Central memory CD8-positive, alpha-beta T cell (primary cell): ENCODE data around the gene NFIL3.
A peak's percentile ranks its signal among the peaks of the same experiment; 100 is the strongest.

Experiments used
- ATAC-seq: fragments of 150-1000 bp; cut with Tn5 transposase; replicated peaks from 2 replicates; pipeline ENCODE4 v1.10.0; 2022; ENCODE audit warnings: mild to moderate bottlenecking, moderate FRiP score, moderate number of reproducible peaks; ENCODE audit not compliant: poor library complexity, severe bottlenecking; ENCODE audit errors: extremely low read depth
- DNase-seq, 2 donors: peaks; one replicate each; pipeline ENCODE4 v3.0.0; 2021; ENCODE audit warnings: low spot score in 2 of 2
- H3K27ac Mint-ChIP-seq: one replicate; pipeline ENCODE4 v1.8.0; 2022; ENCODE audit warnings: low read depth, mild to moderate bottlenecking, moderate library complexity, mixed read lengths
- H3K27me3 Mint-ChIP-seq: one replicate; pipeline ENCODE4 v1.8.0; 2022; ENCODE audit warnings: mixed read lengths
- H3K36me3 Mint-ChIP-seq: one replicate; pipeline ENCODE4 v1.8.0; 2022; ENCODE audit warnings: mild to moderate bottlenecking, moderate library complexity, mixed read lengths; ENCODE audit not compliant: insufficient read depth
- H3K4me1 Mint-ChIP-seq: one replicate; pipeline ENCODE4 v1.8.0; 2022; ENCODE audit warnings: mixed read lengths
- H3K4me3 Mint-ChIP-seq: one replicate; pipeline ENCODE4 v1.8.0; 2022; ENCODE audit warnings: mild to moderate bottlenecking, moderate library complexity, mixed read lengths
- H3K9me3 Mint-ChIP-seq: one replicate; pipeline ENCODE4 v1.8.0; 2022; ENCODE audit warnings: mixed read lengths

The NFIL3 gene

DNA sequence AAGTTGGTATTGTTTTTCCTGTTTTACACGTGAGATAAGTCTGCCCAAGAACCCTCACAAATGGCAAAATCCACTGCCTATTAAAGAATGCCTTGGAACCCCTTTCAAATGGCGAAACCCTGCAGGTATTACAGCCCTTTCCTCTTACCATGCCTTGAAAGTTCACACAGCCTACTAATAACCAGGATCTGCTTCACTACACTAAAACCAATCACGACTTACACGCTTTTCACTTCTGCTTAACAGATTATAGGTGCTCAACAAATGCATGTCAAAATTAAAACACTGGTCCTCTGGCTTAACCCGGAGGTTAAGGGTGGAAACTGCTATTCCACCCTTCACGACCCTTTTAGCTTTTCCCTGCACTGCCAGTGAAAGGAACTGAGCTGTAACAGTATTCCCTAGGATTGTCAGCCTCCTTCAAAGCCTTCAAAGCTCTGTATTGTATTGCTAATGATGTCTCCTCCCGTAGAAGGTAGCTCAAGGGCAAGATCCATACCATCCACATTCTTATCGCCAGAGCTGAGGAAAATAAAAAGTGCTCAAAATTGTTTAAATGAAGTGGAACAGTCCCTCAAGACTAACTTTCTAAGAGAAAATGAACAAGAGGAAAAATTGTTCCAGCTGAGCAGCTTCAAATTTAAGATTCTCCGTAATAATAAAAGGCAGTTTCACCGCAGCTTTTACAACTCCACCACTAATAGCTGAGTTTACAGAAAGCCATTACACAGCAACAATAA is 62.9 kb downstream of the NFIL3 start:
- Mint-ChIP-seq H3K27me3 (no peaks in the 10 kb centered on the region), H3K4me3 (peak overlapping the region; percentile 95), H3K4me1 (peaks cover 58% of the 10 kb centered on the region), H3K36me3 (peaks cover 10% of the 10 kb centered on the region), H3K9me3 (no peaks in the 10 kb centered on the region), H3K27ac (peak overlapping the region; percentile 73)
- ATAC-seq, result no peak
- no peak for DNase-seq

DNA sequence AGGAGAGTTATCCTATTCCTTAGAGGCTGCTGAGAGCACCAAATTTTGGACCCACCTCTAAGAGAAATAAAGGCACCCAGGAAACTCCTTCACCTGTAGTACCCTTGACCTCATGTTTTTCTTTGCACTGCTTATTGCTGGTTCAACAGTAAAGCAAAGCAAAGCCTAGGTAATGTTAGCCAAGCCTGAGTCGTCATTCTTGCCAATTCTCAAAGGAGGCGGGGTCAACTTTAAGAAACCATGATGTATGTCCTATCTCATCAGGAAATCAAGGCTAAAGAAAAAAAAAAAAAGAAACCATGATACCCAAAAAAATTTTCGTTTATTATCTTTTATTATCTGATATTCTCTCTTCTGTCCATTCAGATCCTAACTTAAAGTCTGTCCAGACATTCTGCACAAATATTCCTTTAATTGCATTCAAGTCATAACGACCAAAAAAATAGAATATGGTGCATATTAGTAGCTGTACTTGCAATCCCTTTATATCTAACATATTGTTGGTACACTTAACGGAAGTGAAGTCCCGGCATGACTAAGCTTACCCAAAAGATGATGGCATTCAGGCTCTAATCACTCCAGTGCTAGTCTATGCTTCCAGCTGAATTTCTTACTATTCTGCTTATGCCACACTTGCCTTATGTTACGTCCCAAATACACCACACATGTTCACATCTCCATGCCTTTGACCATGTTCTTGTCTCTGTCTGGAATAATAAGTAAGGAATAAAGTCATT is 63.7 kb downstream of the NFIL3 start:
- H3K4me3 Mint-ChIP-seq, result peak overlapping the region; percentile 95
- peak overlapping the region; percentile 73 for H3K27ac Mint-ChIP-seq
- peaks cover 58% of the 10 kb centered on the region for H3K4me1 Mint-ChIP-seq
- no peaks in the 10 kb centered on the region for H3K27me3 Mint-ChIP-seq
- peaks cover 18% of the 10 kb centered on the region for H3K36me3 Mint-ChIP-seq
- no peak for ATAC-seq
- no peaks in the 10 kb centered on the region for H3K9me3 Mint-ChIP-seq
- no peak for DNase-seq

DNA sequence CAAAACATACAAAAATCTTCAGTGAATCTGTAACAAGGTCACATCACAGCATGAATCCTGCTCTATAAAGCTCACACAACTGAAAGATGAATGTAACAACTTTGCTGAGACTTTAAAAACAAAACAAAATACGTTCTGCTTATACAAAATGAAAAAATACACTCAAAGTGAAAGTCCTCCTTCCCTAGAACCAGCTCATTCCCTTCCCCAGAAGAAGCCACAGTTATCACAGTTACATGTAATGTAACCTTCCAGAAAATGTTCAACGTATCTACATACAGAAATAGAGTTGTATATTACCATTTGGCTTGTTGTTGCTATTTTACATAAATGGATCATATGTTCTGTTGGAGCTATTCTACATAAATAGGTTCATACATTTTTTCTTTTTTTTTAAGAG is 64.5 kb downstream of the NFIL3 start:
- no peaks in the 10 kb centered on the region for H3K9me3 Mint-ChIP-seq
- H3K4me1 Mint-ChIP-seq, result peaks cover 58% of the 10 kb centered on the region
- peaks cover 25% of the 10 kb centered on the region for H3K36me3 Mint-ChIP-seq
- DNase-seq, result no peak
- H3K27ac Mint-ChIP-seq, result no peak overlapping the region
- no peak overlapping the region for H3K4me3 Mint-ChIP-seq
- no peaks in the 10 kb centered on the region for H3K27me3 Mint-ChIP-seq
- no peak for ATAC-seq
